HG02588 (cell line): ENCODE measurements around the gene FIGN.

ENCODE experiments used
- ATAC-seq: cut with Tn5 transposase; IDR thresholded peaks from one replicate; pipeline ENCODE4 v1.9.1; 2021; ENCODE audit warnings: mild to moderate bottlenecking, moderate library complexity; ENCODE audit not compliant: unreplicated experiment

The FIGN gene

GRCh38 chr2:163667064-163667887 is 68.5 kb downstream of the FIGN start:
- no peak for ATAC-seq

GRCh38 chr2:163665817-163666216 is 70.0 kb downstream of the FIGN start:
- ATAC-seq: no peak

DNA sequence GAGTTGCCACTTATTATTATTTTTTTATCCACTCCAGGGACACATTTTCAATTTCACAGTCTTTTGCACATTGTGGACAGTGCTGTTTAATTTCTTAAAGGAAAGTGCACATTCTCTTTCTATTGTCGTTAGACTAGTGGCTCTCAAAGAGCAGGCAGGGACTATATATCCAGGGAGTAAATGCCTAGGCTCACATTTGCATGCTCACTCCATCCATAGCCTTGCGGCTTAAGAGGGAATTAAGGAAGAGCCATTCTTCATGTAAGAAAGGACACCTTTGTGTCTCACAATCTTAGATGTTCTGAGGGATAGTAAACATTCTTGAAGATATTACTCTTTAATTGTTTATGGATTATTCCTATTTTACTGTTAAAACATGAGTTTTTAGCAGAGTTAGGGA is 70.8 kb downstream of the FIGN start:
- ATAC-seq: no peak

DNA sequence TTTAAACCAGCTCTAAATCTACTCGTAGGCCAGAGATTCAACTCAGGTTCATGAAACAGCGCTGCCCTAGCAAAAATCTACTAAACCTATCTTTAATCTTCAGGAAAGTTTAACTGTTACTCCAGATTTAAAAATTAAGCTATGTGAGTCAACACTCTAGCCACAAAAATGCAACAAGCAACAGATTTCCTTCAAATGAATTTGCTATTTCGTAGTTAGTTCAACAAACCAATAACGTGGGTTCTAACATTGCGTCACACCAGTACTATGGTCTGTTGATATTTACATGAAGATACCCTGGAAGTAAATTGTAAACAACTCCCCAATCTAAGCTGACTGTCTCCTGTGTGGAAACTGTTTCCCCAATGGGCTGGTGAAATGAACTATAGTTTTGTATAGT is 71.2 kb downstream of the FIGN start:
- no peak for ATAC-seq

DNA sequence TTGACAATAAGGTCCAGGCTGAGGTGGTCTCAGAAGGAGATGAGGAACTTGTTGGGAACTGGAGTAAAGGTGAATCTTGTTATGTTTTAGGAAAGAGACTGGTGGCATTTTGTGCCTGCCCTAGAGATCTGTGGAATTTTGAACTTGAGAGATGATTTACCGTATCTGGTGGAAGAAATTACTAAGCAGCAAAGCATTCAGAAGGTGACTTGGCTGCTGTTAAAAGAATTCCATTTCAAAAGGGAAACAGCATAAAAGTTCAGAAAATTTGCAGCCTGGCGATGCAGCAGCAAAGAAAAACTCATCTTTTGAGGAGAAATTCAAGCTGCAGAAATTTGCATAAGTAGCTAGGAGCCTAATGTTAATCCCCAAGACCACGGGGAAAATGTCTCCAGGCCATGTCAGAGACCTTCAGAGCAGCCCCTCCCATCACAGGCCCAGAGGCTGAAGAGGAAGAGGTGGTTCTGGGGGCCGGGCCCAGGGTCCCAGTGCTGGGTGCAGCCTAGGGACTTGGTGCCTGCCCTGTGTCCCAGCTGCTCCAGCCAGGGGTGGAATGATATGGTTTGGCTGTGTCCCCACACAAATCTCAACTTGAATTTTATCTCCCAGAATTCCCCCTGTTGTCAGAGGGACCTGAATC is 73.5 kb downstream of the FIGN start:
- no peak for ATAC-seq

- ATAC-seq: no peak
Observed at GRCh38 chr2:163659224-163659623, 76.6 kb downstream of the FIGN start.

DNA sequence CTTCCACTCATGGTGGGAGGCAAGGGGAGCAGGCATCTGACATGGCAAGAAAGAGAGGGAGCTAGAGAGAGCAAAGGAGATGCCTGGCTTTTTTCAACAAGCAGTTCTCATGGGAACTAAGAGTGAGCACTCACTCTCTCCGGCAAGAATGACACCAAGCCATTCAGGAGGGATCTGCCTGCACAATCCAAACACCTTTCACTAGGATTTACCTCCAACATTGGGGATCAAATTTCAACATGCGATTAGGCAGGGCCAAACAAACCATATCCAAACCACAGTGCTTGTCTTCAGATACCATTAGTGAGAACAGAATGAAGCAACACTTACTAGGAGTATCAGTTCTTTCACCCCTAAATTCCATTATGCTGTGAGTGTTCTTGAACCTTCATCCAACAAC is 77.3 kb downstream of the FIGN start:
- no peak for ATAC-seq

- no peak for ATAC-seq
Observed at GRCh38 chr2:163657281-163657656, 78.5 kb downstream of the FIGN start.

DNA sequence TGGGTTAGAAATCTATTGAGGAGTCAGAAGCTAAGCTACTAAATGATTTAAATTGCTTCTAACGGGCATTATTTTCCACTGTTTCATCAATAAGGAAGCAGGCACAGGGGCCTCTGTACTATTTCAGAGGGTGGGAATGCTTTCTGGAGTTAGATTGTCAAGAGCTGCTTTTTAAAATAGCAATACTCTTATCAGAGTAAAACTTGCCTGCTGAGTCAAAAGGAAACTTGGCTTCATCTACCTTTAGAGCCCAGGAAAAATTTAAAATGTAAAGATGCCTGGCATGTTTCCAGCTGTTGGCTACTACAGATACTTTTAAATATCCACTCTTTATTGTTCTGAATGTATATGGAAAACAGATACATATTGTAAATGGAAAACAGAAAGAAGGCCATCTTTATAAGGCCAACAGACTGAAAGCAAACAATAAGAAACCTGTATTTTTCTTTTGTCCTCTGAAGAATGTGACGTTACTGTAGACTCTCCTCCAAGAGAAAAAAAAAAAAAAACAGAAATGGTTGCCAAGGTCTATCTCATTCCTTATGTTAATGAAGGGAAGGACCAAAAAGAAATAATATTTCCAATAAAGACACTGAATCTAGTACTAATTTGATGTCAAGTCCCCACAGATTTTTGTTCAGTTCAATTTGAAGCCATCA is 79.1 kb downstream of the FIGN start:
- ATAC-seq: no peak

DNA sequence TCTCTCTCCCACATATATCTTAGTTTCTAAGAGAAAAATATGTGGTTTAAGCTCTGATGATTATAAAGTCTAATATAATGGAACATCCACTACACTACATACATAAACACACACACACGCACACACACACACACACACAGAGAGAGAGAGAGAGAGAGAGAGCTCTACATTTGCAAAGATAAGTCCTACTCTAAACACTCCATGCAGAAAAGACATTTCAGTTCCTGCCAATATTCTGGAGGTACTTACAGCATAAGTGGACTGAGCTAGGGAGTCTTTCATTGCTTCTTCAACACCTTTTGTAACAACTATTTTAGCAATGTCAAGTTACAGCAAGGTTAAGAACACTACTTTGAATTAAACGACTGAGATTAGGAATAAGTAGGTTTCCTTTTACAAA is 80.1 kb downstream of the FIGN start:
- no peak for ATAC-seq

DNA sequence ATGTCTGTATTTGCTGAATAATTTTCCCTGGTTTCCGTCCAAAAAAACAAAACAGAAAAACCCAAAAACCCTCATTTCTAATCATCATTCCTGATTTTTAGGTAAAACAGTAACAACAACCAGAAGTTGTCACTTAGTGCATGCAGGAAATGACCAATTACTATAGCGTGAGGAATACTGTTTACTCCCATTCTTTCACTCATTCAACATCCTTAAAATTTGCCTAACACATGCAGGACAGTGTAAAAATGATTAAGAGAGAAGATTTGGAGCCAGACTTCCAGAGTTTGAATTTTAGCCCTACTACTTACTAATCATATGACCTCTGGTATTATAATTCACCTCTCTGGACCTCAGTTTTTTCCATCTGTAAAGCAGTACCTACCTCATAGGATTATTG is 83.1 kb downstream of the FIGN start:
- no peak for ATAC-seq

DNA sequence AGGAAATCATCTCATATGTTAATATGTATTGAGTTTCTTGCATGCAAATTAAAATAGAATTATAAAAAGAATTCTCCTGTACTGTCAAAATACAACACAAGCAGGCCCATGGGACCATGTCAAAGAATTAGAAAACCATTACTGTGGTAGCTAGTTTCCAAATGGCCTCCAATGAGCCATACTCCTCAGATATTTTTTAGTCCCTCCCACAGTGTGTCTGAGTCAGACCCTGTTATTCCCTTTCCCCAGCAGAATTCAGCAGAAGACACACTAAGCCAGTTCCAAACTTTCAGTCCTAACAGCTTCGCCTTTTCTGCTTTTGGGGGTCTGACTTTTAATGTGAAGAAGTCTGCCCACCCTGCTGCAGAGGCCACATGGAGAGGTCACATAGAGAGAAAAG is 86.7 kb downstream of the FIGN start:
- ATAC-seq: no peak

DNA sequence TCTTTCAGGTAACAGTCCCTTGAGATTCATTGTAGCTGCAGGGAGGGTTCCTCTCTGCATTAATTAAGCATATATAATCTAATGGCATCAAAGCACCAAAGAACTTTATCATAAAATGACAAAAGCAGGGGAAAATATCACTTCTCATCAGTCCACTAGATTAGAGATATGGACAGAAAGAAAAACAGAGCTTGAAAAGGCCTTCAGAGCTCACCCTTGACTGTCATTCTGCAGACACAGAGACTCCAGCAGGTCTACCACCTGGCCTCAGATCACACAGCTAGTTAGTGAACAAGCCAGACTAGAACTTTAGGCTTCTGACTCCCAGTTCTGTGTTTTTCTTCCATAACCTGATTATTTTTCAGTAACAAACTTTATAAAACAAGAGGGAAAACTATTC is 88.5 kb downstream of the FIGN start:
- ATAC-seq: no peak

DNA sequence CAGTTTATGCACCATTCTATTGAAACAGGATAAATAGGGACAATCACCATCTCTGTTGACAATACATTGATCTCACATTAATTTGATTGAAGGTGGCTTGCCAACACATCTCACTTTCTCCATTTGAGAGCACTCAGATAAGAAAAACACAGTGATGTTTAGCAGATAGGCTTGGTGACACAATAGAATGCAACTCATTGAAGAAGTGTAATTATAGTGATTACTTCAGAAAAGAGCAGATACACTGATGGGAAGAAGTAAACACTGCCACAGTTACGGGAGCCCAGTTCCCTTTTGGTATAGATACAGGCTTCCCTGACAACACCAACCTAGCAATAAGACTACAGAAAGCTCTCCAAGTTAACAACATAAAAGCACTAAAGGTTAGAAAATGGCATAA is 89.1 kb downstream of the FIGN start:
- ATAC-seq: no peak

GRCh38 chr2:163644238-163644637 is 91.6 kb downstream of the FIGN start:
- no peak for ATAC-seq

GRCh38 chr2:163641986-163642385 is 93.8 kb downstream of the FIGN start:
- ATAC-seq: no peak

GRCh38 chr2:163640542-163641193 is 95.1 kb downstream of the FIGN start:
- ATAC-seq: no peak

GRCh38 chr2:163637871-163638270 is 97.9 kb downstream of the FIGN start:
- ATAC-seq: no peak

GRCh38 chr2:163633291-163633690 is 102.5 kb downstream of the FIGN start:
- no peak for ATAC-seq

DNA sequence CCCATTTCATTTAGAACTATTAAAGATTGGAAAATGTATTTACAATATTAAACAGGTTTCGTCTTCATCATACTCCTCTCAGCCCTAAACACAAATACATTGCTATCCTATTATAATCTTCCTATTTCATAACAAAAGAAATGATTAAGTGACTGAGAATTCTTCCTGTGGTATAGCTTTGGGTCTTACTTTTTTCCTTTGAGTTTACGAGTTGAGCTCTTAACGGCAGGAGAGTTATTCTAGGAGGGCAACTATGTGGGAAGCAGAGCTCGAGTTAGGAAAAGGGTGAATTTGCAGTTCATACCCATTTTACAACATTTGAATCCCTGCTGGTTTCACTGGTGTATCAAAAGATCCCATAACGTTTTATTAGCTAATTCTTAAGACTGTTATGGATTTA is 105.0 kb downstream of the FIGN start:
- no peak for ATAC-seq

- no peak for ATAC-seq
Observed at GRCh38 chr2:163626639-163627109, 109.1 kb downstream of the FIGN start.

DNA sequence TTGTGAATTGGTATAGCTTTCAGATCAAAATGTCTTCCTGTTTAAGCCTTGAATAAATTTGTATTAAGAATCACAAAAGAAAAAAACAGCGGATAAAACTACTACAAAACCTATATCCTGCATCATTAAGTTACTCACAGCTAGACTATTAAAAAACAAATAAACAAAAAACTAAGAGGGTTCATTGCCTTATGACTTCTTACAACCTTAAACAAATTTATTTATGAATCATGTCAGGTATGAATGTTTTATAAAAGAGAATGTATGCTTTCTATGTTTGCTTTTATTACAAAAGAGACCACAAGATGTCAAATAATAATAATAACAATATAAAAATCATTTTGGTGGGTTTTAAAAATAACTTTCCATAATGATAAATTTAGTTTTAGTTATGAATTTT is 109.6 kb downstream of the FIGN start:
- ATAC-seq: no peak
